Natural killer cell (primary cell): ENCODE measurements around the gene CLDND2. TPM values are rescaled to one million over a fixed set of nuclear protein-coding genes. Genes with fewer than 3 reads are reported as not detected.

ENCODE experiments used
- ATAC-seq, 3 donors: fragments of 150-1000 bp in 2 of 3; fragments of 200-7000 bp in 1 of 3; cut with Tn5 transposase; 1 replicate in 1 of 3; 2 replicates in 2 of 3; pipeline ENCODE4 v1.10.0; 2021; ENCODE audit warnings: mild to moderate bottlenecking in 2 of 3, moderate library complexity in 2 of 3
- DNase-seq, 2 donors: peaks; one replicate each; pipeline versions ENCODE4 v3.0.0 to v3.0.0-alpha.2; 2013 to 2021; ENCODE audit warnings: mixed read lengths in 1 of 2
- H3K27ac ChIP-seq: one replicate; pipeline ENCODE4 v1.5.1; 2013; ENCODE audit warnings: mild to moderate bottlenecking, low read length
- H3K27me3 ChIP-seq: one replicate; pipeline ENCODE4 v1.6.1; 2013; ENCODE audit warnings: low read length; ENCODE audit not compliant: control insufficient read depth, insufficient read depth
- H3K36me3 ChIP-seq: one replicate; pipeline ENCODE4 v1.6.1; 2013; ENCODE audit warnings: low read length; ENCODE audit not compliant: control insufficient read depth, insufficient read depth
- H3K4me1 ChIP-seq: one replicate; pipeline ENCODE4 v1.6.1; 2013; ENCODE audit warnings: low read length; ENCODE audit not compliant: control insufficient read depth, insufficient read depth
- H3K4me3 ChIP-seq: one replicate; pipeline ENCODE4 v1.5.1; 2013; ENCODE audit warnings: low read length
- H3K9me3 ChIP-seq: one replicate; pipeline ENCODE4 v1.6.1; 2013; ENCODE audit warnings: low read length; ENCODE audit not compliant: control insufficient read depth, insufficient read depth
- H3K27ac Mint-ChIP-seq, 2 donors: one replicate each; pipeline ENCODE4 v1.8.0; 2022; ENCODE audit warnings: mild to moderate bottlenecking in 2 of 2, mixed read lengths in 2 of 2, moderate library complexity in 1 of 2
- H3K27me3 Mint-ChIP-seq, 2 donors: one replicate each; pipeline ENCODE4 v1.8.0; 2022; ENCODE audit warnings: low read depth in 2 of 2, mixed read lengths in 2 of 2
- H3K36me3 Mint-ChIP-seq: one replicate; pipeline ENCODE4 v1.8.0; 2022; ENCODE audit warnings: mixed read lengths
- H3K4me1 Mint-ChIP-seq, 2 donors: one replicate each; pipeline ENCODE4 v1.8.0; 2022; ENCODE audit warnings: mixed read lengths in 2 of 2
- H3K4me3 Mint-ChIP-seq: one replicate; pipeline ENCODE4 v1.8.0; 2022; ENCODE audit warnings: mild to moderate bottlenecking, moderate library complexity, mixed read lengths
- H3K9me3 Mint-ChIP-seq, 2 donors: one replicate each; pipeline ENCODE4 v1.8.0; 2022; ENCODE audit warnings: mixed read lengths in 2 of 2
- CTCF ChIP-seq: fragments of 200-600 bp; IDR thresholded peaks from one replicate; pipeline ENCODE4 v1.8.0; 2022; ENCODE audit warnings: antibody characterized with exemption
- WGBS: methylation state at CpG from one replicate; pipeline ENCODE4 v1.1.7; 2013; ENCODE audit warnings: missing lambda C conversion rate; ENCODE audit not compliant: insufficient coverage; 5-methylcytosine and 5-hydroxymethylcytosine counted together
- intact Hi-C: fragments of 100-400 bp; cut with micrococcal nuclease; formaldehyde crosslinking; loops from one replicate; pipeline ENCODE4 v1.14.2; 2022
- total RNA-seq, 4 donors: library from RNA; stranded (reverse); fragments of 120-200 nt in 1 of 4; gene quantifications; one replicate each; pipeline versions ENCODE4 v1.2.3 to v1.2.4, GENCODE V29; 2013 to 2022

Gene CLDND2
- total RNA-seq, 3 donors from 2014 or later (not counting 1 experiment from before 2014, with no cell fraction given), result 72.8 to 83.2 (median 75.3) TPM

- DNase-seq (no peak), ATAC-seq (no peak)
- no peak for TF ChIP-seq CTCF
- no peaks in the 10 kb centered on the region for H3K27me3 Mint-ChIP-seq
- intact Hi-C loops, result no loop called here
- H3K36me3 Mint-ChIP-seq, result no peaks in the 10 kb centered on the region
- no peak overlapping the region for H3K27ac Mint-ChIP-seq
- no peaks in the 10 kb centered on the region for H3K27me3 ChIP-seq
- peaks cover 15% of the 10 kb centered on the region for H3K36me3 ChIP-seq
- no peaks in the 10 kb centered on the region for H3K9me3 Mint-ChIP-seq
- H3K4me3 Mint-ChIP-seq, result no peak overlapping the region
- no peaks in the 10 kb centered on the region for H3K9me3 ChIP-seq
- 92% methylated on average over 11 of the region's 12 CpGs for WGBS
- H3K27ac ChIP-seq, result no peak overlapping the region
- H3K4me1 ChIP-seq, result no peaks in the 10 kb centered on the region
- no peak overlapping the region for H3K4me3 ChIP-seq
- H3K4me1 Mint-ChIP-seq, result peaks cover 0 to 4% of the 10 kb centered on the region in 2 donors
Observed at GRCh38 chr19:51354103-51354741, 14.6 kb downstream of the CLDND2 start.

- 96% methylated on average over 16 of the region's 16 CpGs for WGBS
- no peaks in the 10 kb centered on the region for H3K36me3 Mint-ChIP-seq
Observed at GRCh38 chr19:51352783-51353360, 15.9 kb downstream of the CLDND2 start.

GRCh38 chr19:51351266-51351990 is 17.4 kb downstream of the CLDND2 start:
- Mint-ChIP-seq H3K4me3 (no peak overlapping the region), H3K27me3 (no peaks in the 10 kb centered on the region), H3K9me3 (no peaks in the 10 kb centered on the region), H3K4me1 (peaks cover 0 to 4% of the 10 kb centered on the region in 2 donors), H3K27ac (no peak overlapping the region), H3K36me3 (no peaks in the 10 kb centered on the region)
- WGBS, result 97% methylated on average over 11 of the region's 11 CpGs
- H3K27ac ChIP-seq, result no peak overlapping the region
- DNase-seq (no peak), ATAC-seq (no peak)
- peaks cover 18% of the 10 kb centered on the region for H3K36me3 ChIP-seq
- no peak for TF ChIP-seq CTCF
- no peaks in the 10 kb centered on the region for H3K27me3 ChIP-seq
- no peak overlapping the region for H3K4me3 ChIP-seq
- H3K4me1 ChIP-seq, result no peaks in the 10 kb centered on the region
- intact Hi-C loops, result no loop called here
- no peaks in the 10 kb centered on the region for H3K9me3 ChIP-seq

More at GRCh38 chr19:51352783-51353360, 15.9 kb downstream of the CLDND2 start:
- ATAC-seq (no peak), DNase-seq (no peak)
- Histone ChIP-seq H3K9me3 (no peaks in the 10 kb centered on the region), H3K36me3 (peaks cover 15% of the 10 kb centered on the region), H3K27ac (no peak overlapping the region), H3K4me1 (no peaks in the 10 kb centered on the region), H3K27me3 (no peaks in the 10 kb centered on the region), H3K4me3 (no peak overlapping the region)
- intact Hi-C loops, result no loop called here
- TF ChIP-seq CTCF, result no peak
- Mint-ChIP-seq H3K4me3 (no peak overlapping the region), H3K27ac (peak overlapping the region in 1 of 2 donors; percentile 51), H3K9me3 (no peaks in the 10 kb centered on the region), H3K4me1 (peaks cover 0 to 4% of the 10 kb centered on the region in 2 donors), H3K27me3 (no peaks in the 10 kb centered on the region)
